Cerebellar cortex (tissue), 1 donor: ENCODE measurements around the gene LAIR1.
A peak's percentile ranks its signal among the peaks of the same experiment; 100 is the strongest.
"Not testable (repeated sequence)": the region's sequence is repeated elsewhere in the genome, so short reads cannot be mapped to it uniquely, and the experiment has no call there.

Experiments used
- DNase-seq: peaks from one replicate; pipeline ENCODE4 v3.0.0-alpha.2; 2015; ENCODE audit warnings: low spot score

Gene LAIR1

DNA sequence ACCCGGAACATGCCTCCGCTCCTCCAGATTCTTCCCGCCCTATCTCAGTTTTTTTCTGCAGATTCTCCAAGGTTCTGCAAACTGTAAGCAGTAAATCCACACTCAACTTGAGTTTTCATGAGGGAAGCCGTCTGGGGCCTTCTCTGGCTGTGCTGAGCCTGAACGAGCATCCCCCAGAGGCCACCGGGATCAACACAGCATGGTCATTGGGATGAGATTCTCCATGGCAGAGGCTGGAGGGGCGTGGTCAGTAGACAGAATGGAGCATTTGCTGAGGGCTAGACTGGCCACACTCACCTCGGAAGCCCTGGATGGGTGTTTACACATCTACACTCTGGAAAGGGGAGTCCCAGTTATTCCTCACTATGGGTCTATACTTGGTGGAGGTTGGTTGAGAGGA, 23.4 kb downstream of the LAIR1 start:
- DNase-seq, result no peak

GRCh38 chr19:54339646-54340358, 24.9 kb downstream of the LAIR1 start:
- DNase-seq, result no peak

GRCh38 chr19:54338521-54338920, 26.2 kb downstream of the LAIR1 start:
- no peak for DNase-seq

DNA sequence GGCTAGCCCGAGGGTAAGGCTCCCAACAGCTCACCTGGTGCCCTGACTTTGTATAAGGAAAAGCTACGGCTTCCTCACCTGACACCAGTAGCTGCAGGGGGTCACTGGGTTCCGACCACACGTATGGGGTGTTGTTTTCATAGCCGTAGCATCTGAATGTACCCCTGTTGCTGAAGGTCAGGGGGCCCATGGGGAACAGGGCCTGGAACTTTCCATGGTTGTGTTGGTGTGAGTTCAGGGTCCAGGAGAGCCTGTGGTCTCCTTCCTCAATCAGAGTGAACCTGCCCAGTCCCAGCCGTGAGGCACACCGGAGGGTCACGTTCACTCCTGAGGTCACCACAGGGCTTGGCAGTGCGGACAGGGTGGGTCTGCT, 26.9 kb downstream of the LAIR1 start:
- DNase-seq, result no peak

GRCh38 chr19:54336893-54337857, 27.6 kb downstream of the LAIR1 start:
- no peak for DNase-seq

- no peak for DNase-seq
Observed at GRCh38 chr19:54335979-54336892, 28.5 kb downstream of the LAIR1 start.

GRCh38 chr19:54335164-54335563, 29.6 kb downstream of the LAIR1 start:
- DNase-seq, result no peak

- no peak for DNase-seq
Observed at GRCh38 chr19:54333586-54334298, 31.0 kb downstream of the LAIR1 start.

GRCh38 chr19:54332149-54332548, 32.6 kb downstream of the LAIR1 start:
- DNase-seq, result no peak

DNA sequence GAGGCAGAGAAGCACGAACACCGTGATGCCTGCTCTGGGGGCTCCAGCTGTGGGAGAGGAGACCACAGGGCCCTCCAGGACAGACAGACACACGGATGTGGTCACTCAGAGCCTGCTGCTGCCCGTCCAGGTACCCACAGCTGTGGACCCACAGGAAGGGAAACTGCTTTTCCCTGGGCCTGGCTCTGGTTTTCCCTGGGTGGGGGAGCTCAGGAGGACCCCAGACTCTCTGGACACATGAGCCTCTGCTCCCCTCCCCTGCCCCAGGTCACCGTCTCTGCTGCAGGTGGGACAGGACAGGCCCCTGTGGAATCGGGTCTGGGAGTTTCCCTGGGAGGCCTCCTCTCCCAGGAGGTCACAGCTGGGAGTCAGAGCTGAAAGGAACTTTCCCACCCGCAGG, 33.1 kb downstream of the LAIR1 start:
- no peak for DNase-seq

DNA sequence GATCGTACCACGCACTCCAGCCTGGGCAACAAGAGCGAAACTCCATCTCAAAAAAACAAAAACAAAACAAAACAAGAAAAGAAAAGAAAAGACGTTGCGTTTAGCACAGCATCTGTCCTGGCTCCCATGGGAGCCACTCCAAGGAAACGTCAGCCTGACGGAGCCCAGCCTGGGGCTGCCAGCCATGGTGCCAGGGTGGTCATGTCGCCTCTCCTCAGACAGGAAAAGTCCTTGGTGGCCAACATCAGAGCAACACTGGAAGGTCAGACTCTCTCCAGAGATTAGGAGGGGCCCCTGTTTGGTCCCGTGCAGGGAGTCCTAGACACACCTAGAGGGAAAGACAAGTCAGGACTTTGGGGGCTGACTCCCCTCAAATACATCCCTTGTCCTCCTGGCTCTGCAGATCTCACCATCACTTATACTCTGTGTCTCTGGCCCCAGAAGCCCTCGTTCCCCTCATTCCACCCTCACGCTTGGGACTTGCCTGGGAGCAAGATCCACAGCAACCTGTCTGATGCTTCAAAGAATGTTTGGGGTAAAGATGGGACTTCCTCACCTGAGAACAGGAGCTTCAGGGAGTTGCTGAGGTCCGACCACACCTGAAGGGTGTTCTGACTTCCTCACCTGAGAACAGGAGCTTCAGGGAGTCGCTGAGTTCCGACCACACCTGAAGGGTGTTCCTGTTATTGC, 35.1 kb downstream of the LAIR1 start:
- DNase-seq, result no peak

DNA sequence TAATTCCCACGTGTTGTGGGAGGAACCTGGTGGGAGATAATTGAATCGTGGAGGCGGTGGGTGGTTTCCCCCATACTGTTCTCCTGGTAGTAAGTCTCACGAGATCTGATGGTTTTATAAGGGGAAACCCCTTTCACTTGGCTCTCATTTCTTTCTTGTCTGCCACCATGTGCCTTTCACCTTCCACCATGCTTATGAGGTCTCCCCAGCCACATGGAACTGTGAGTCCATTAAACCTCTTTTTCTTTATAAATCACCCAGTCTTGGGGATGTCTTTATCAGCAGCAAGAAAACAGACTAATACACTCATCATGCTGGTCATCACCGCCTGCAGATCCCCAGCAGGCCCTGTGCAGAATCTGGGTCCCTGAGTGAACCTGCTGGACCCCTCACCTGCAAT, 36.0 kb downstream of the LAIR1 start:
- not testable (repeated sequence) for DNase-seq

- no peak for DNase-seq
Observed at GRCh38 chr19:54325631-54326030, 39.1 kb downstream of the LAIR1 start.

DNA sequence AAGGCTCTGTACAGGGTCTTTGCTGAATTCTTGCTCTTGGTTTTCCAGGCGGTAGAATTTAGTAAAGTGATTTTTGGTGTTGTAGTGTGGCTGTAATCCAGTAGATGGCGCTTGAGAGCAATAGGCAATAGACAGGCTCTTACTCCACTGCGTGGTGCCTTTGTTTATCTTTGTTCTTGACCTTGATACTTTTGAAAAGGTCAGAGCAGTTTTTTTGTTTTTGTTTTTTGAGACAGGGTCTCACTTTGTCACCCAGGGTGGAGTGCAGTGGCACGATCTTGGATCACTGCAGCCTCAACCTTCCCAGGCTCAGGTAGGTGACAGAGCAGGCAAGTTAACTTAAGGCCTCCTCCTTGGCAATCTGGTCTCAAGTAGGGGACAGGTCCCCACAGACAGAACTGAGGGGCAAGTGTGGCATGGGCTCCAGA, 39.5 kb downstream of the LAIR1 start:
- peak; percentile 35 for DNase-seq

GRCh38 chr19:54324071-54324470, 40.7 kb downstream of the LAIR1 start:
- no peak for DNase-seq

DNA sequence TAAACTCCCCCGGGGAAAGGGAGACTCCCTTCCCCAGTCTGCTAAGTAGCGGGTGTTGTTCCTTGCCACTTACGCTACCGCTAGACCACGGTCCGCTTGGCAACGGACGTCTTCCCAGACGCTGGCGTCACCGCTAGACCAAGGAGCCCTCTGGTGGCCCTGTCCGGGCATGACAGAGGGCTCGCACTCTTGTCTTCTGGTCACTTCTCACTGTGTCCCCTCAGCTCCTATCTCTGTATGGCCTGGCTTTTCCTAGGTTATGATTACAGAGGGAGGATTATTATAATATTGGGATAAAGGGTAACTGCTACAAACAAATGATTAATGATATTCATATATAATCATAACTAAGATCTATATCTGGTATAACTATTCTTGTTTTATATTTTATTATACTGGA, 41.8 kb downstream of the LAIR1 start:
- DNase-seq, result not testable (repeated sequence)

GRCh38 chr19:54322295-54322694, 42.4 kb downstream of the LAIR1 start:
- DNase-seq, result not testable (repeated sequence)

- DNase-seq, result no peak
Observed at GRCh38 chr19:54319892-54320670, 44.6 kb downstream of the LAIR1 start.

- DNase-seq, result no peak
Observed at GRCh38 chr19:54319049-54319448, 45.7 kb downstream of the LAIR1 start.

GRCh38 chr19:54317965-54318240, 46.8 kb downstream of the LAIR1 start:
- DNase-seq, result no peak
